Dermis blood vessel endothelial cell (primary cell): ENCODE measurements around the gene TP53TG5. TPM values are rescaled to one million over a fixed set of nuclear protein-coding genes. Genes with fewer than 3 reads are reported as not detected.

Experiments used
- DNase-seq: peaks from one replicate; pipeline ENCODE4 v3.0.0; 2010
- total RNA-seq: library from RNA; depleted of rRNA; stranded (reverse); fragments of >200 nt; gene quantifications from 2 replicates; pipeline ENCODE4 v1.2.3, GENCODE V29; 2014

The TP53TG5 gene
- not detected in 2 replicates for total RNA-seq

DNA sequence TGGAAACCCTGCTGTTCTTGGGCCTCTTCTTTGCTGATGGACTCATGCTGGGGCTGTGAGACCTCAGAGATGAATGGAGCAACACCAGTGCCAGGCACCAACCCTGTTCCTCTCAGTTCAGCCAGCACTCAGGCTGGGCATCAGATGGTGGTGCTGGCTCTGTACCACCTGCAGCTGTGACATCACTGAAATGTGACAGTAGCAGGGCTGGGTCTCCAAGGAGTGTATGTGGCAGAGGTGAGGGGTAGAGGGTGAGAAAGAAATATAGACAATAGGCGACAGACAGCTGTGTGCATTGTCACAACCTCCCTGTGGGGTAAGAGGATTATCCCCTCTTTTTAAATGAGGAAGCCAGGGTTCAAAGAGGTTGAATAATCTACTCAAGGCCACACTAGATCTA lies at the start of gene TP53TG5:
TP53TG5 (minus strand) TSS at position 135 of the 400 bp plus-strand sequence; CDS start at position 46, 89 bp downstream.
- DNase-seq, result no peak

DNA sequence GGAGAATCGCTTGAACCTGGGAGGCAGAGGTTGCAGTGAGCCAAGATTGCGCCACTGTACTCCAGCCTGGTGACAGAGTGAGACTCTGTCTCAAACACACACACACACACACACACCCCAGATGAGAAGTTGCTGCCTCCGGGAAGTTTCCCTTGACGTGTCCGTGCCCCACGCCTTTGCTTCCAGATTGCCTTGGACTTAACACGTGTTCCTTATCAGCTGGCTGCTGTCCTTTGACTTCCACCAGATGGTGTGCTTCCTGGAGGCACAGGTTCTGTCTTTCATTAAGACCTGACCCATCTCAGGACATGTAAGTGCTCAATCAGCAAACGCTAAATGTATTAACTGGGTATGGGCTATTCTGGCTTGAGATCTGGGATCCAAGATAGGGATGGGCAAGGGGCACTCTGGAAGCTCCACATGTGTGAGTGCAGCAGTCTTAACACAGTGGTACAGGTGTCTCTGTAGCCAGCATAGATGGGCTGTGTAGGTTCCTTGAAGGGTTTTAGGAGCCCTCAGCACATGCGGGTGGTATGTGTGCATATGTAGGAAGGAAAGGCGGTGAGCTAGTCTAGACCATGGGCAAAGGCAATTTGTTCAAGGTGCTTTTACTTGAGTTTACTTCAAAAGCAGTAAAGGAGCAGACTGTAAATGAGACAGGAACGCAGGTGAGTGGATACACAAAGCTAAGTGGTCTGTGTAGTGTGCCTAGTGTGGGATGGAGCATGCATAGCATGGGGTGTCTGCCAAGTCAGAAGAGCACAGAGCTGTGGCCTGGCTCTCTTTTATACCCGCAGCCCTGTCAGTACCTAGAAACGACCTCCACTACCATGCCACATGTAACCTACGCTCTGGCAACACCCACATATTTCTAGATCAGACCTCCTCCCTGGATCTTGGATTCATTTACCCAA lies 49.4 kb upstream of the TP53TG5 start:
- no peak for DNase-seq

DNA sequence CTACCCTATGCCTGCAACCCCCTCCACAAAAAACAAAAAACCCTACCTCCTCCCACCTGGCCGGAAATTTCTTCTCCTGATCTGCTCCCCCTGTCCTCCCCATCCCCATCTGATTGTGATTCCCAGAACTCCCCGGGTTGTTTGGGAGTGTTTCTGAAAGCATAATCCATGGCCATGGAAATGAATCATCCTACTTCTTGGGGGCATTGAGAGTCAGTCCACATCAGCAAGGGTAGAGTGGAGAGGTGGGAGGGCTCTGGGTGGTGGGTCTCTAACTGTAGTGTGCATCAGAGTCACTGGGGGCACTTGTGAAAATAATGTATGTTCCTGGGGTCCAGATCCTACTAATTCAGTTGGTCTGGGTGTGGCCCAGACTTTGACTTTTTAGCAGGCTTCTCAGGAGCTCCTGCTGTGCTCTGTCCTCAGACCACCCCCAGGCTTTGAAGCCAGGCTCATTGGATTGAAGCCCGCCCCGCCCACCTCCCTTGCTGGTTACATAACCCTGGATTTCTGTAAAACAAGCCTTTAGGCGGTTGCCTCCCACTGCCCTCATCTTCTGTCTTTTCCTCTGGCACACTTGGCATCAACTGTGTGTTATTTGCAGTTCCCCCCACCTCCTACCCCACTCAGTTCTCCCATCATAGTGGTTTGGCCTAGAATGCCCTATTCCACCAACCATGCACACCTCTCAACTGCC lies 48.3 kb upstream of the TP53TG5 start:
- no peak for DNase-seq

DNA sequence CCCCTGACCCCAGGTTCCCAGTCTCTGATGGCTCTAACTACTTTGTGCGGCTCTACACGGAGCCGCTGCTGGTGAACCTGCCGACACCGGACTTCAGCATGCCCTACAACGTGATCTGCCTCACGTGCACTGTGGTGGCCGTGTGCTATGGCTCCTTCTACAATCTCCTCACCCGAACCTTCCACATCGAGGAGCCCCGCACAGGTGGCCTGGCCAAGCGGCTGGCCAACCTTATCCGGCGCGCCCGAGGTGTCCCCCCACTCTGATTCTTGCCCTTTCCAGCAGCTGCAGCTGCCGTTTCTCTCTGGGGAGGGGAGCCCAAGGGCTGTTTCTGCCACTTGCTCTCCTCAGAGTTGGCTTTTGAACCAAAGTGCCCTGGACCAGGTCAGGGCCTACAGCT lies 47.4 kb upstream of the TP53TG5 start:
- no peak for DNase-seq

DNA sequence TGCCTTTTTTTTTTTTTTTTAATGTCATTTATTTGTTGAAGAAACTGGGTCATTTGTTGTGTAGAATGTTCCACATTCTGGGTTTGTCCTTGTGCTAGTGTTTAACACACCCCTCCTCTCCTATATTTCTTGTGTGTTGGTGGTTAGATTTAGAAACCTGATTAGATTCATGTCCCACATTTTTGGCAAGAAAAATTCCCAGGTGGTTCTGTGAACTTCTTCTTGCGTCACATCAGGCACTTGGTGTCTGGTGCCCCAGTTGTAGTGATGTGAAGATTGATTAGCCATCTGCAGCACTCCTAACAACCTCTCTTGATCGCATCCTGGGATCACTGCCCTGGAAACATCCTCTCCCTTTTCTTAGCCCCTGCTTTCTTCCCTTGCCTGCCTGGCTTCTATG lies 45.6 kb upstream of the TP53TG5 start:
- DNase-seq, result no peak

DNA sequence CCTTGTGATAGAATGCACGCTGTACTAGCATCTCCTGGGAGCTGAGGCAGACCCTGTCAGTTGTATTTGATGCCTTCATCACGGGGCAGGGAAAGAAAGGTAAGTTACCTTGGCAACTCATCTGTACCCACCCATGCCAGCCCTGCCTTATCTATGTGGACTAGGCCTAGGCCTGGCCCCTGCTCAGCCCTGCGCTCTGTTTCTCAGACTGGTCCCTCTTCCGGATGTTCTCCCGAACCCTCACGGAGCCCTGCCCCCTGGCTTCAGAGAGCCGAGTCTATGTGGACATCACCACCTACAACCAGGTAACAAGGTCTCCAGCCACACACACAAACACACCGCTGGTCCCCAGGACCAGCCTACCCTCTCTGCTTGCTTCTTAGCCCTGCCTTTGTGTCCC lies 42.0 kb upstream of the TP53TG5 start:
- DNase-seq, result no peak

DNA sequence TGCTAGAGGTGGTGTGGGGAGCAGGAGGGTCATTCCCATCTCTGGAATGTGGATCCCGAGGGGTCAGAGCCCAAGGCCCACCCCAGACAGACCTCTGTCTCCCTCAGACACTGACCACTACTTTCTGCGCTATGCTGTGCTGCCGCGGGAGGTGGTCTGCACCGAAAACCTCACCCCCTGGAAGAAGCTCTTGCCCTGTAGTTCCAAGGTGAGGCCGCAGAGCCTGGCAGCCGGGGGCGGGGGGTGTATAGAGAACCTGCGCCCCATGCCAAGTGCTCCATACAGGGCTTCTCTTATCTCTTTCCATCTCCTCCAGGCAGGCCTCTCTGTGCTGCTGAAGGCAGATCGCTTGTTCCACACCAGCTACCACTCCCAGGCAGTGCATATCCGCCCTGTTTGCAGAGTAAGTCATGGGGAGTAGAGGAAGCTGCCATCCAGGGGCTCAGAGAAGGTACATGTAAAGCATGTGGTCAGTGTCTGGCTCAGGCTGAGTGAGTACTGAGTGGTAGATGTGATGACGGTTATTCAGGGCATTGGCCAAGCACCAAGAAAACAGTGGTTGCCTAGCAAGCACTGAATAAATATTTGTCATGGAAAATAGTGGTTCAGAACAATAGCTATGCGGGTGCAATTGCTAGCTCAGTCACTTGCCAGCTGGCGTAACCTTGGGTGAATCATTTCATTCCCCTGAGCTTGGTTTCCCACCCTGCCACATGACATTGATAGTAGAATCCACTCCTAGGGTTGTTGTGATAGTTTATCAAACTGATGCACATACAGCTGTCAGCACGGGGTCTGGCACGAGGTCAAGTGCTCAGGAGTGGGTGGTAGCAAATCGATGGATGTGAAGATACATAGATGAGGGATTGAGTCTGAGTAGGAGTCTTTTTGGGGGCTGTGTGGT lies 41.3 kb upstream of the TP53TG5 start:
- peak; percentile 98 for DNase-seq

DNA sequence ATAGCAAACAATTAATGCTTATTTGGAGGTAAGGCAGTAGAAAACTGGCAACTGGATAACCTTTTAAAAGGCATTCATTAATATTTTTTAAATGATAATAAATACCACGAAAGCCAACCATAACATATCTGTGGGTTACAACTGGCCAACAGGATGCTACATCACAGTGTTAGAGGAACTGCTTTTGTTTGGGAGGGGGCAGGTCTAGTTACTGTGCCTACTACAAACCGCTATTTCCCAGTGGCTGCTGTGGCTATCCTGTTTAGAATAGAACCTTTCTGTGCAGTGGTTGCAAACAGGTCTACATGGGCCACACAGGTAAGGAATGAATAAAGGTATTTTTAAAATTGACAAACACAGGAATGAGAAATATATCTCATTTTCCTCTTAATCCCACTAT lies 38.8 kb upstream of the TP53TG5 start:
- peak; percentile 16 for DNase-seq

DNA sequence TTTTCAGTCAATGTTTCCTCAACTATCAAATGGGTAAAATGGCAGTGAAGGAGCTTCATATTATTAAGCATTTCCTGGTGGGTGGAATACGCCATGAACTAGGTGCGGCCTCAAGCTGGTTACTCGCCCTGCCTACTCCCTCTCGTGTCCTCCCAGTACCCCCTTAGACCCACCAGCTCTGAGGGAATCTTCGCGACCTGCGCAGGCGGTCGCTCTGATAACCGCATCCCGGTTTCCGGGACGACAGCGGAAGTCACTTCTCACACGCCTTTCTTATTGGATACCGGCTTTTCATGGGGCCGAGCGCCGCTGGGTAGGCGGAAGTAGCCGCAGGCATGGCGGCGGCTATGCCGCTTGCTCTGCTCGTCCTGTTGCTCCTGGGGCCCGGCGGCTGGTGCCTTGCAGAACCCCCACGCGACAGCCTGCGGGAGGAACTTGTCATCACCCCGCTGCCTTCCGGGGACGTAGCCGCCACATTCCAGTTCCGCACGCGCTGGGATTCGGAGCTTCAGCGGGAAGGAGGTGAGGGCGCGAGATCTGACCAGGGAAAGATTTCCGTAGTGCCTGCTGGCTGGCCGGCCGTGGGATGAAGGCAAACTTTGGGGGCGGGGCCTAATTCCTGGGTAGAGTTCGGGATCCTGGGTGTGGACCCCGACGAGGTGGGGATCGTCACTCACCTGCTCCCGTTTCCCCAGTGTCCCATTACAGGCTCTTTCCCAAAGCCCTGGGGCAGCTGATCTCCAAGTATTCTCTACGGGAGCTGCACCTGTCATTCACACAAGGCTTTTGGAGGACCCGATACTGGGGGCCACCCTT lies 37.9 kb upstream of the TP53TG5 start, which contains the start of gene PIGT:
PIGT (plus strand) TSS at position 320 of the 816 bp plus-strand sequence; CDS start at position 336, 16 bp downstream.
- DNase-seq, result peak; percentile 88

DNA sequence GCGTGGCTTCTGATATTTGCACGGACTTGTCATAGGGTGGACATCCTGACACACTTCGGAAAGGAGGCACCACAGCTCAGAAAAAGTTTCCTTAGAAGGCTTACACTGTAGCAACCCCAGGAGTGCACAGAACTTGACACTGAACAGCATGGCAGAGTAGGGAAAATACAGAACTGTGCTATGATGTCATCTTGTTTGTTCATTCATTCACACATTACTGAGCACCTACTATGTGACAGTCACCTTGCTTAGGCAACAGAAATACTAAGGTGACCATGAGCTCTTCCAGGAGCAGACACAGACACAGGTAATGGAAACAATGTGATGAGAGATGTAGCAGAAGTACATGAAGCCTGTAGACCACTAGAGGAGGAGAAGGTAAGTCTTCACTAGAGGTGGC lies 35.4 kb upstream of the TP53TG5 start:
- DNase-seq, result no peak

DNA sequence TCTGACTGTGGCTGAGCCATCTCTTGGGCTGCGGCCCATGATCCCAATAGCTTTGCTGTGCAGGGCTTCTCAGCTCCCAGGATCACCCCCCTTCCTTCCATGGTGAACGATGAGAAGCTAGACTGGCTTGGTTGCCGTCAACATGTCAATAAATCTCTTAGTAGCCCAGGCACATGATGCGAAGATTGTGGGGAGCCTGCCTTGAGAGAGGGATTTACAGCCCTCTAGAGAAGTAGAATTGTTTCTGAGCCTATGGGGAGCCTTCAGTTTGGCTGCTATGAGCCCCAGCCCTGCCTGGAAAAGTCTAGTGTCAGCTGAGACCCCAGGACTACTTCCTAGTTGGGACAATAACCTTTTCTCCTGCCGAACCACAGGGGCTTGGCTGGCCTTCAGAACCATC lies 34.5 kb upstream of the TP53TG5 start:
- no peak for DNase-seq

DNA sequence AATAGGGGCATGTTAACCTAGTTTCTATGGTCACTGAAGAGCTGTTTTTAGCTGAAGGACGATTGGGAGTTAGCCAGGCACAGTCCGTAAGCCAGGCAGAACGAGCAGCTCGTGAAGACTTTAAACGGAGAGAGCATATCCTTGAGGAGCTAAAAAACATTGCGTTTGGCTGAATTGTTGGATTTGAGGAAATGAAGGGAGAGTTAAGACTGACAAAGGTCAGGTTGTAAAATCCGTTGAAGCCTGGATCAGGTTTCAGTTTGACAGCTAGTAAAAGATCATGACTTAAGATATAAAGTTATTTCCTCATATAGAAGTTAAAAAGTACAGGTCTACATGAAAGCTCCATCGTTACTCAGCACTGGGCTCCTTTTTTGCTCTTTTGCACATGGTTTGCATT lies 32.8 kb upstream of the TP53TG5 start:
- DNase-seq, result no peak

DNA sequence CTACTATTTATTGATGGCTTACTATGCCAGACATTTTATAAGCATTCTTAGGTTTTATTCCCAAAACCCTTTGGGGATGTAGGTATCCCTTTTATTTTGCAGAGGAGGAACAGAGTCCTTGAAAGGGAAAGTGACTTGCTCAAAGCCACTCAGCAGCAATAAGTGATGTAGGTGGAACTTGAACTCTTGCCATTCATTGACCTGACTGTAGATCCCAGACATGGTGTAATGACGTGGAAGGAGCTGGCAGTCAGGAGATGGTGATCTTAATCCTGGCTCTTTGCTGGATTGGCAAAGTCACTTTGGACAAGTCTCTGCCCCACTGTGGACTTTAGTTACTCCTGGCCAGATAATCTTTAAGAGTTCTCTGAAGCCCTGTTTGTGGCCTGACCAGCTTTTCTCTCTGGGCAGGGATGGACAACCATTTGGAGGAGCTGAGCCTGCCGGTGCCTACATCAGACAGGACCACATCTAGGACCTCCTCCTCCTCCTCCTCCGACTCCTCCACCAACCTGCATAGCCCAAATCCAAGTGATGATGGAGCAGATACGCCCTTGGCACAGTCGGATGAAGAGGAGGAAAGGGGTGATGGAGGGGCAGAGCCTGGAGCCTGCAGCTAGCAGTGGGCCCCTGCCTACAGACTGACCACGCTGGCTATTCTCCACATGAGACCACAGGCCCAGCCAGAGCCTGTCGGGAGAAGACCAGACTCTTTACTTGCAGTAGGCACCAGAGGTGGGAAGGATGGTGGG lies 31.6 kb upstream of the TP53TG5 start:
- DNase-seq, result no peak

DNA sequence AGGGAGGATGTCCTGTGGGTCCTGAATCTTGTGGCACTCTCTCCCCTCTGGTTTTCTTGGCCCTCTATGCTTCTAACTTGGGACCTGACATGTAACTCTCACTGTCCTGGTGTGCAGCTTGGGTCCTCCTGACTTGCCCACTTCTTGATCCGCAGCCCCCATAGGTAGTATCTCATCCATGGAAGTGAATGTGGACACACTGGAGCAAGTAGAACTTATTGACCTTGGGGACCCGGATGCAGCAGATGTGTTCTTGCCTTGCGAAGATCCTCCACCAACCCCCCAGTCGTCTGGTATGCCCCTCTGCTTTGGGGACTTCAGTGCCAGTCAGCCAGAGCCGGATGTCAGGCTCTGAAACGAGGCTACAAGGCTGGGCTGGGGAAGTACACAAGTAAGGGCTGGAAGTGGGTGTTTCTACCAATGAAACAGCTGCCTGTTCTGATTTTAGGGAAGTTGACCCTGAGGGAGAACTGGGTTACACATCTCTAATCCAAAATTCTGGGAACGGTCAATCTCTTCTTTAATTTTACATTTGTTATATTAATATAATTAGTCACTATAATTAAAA lies 30.6 kb upstream of the TP53TG5 start:
- DNase-seq, result no peak

DNA sequence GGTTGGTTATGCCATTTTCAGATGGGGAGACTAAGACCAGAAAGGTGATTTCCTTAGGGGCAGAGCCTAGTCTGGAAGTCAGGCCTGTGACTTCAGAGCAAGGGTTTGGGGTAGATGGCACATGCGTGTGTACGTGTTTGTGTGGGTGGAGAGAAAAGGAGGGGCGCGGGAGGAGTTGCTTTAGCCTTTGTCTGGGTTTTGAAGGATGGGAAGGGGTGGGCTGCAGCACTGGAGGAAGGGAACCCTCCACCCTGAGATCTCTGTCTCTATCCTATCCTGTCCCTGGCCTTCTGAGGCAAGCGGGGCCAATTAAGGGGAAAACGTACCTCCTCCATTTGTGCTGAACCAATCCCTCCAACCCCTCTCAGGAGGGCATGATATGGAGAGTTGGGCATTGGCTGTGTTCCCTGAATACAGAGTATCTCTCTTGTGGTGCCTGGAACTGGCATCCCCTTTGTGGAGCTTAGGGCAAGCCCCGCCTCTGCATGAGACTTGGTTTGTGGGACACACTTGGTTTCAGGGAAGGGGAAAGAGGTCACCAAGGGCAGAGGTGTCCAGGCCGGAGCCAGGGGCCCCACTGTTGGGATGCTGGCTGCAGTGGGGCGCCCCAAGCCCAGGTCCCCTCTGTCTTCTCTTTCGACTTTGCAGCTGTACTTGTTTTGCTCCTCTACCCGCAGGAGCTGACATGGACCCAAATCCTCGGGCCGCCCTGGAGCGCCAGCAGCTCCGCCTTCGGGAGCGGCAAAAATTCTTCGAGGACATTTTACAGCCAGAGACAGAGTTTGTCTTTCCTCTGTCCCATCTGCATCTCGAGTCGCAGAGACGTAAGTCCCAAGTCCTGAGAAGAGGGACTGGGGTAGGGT lies 29.9 kb upstream of the TP53TG5 start, which contains the start of gene DBNDD2:
DBNDD2 (plus strand) TSS at position 507 of the 863 bp plus-strand sequence; CDS start at position 686, 179 bp downstream.
- no peak for DNase-seq

DNA sequence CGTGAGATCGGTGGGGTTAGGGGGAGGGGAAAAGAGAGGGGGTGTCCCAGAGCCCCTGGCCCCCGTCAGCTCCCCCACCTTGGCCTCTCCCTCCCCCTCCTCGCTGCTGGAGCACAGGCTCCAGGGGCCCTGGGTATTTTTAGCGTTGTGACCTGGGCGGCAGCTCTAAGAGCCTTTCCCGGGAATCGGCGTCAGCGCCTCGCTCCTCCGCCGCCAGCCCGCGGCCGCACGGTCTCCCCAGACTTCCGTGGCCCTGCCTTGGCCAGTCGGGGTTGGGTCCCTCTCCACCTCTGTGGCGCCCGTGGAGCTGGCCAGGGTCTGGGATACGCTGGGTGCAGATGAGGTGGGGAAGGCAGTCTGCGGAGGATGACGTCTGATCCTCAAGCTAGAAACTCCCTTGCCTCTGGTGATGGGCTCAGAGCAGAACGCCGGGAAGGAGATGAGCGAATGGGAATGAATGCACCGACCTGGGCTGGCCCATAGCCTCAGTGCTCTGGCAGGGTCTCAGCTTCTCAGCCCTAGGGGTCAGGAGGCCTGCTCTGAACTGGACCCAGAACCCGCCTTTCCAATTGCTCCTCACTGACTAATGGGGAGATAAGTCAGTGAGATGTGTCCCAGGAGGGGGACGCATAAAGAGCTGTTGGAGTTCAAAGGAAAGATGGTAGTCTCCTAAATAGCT lies 29.1 kb upstream of the TP53TG5 start:
- DNase-seq, result peak; percentile 25

DNA sequence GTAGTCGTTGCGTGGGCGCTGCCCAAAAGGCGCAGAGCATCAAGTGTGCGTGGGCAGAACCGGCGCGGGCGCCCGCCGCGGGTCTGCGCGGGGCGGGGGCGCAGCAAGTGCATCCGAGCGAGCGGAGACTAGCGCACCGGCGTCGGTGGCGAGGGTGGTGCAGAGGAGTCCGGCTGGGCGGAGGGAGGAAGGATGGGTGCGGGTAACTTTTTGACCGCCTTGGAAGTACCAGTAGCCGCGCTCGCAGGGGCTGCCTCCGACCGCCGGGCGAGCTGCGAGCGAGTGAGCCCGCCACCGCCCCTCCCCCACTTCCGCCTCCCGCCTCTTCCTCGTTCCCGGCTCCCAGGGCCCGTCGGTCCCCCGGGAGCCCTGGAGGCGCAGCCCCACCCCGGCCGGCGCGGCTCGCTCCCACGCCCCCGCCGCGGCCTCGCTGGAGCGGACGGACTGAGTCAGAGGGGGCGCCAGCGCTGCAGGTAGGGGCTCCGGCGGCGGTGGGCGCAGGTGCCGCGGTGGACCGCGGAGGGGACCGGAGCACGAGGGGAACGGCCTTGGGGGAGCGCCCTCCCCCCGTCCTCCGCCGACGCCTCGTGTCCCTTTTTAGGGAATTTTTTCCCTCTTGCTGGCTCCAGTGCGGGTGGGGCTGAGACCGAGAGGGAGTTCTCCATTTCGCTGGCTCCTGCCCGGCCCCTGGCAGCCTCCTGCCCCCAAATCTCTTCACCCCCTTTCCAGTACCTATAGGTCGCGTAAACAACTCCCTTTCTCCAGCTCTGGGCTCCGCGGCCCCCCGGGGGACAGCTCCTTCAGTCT lies 28.3 kb upstream of the TP53TG5 start:
- DNase-seq, result peak; percentile 28
